Measurements from ENCODE around the gene GLIS1. TPM values are rescaled to one million over a fixed set of nuclear protein-coding genes. Genes with fewer than 3 reads are reported as not detected.

Gene GLIS1
- total RNA-seq, 2 donors from 2014 or later: not detected

DNA sequence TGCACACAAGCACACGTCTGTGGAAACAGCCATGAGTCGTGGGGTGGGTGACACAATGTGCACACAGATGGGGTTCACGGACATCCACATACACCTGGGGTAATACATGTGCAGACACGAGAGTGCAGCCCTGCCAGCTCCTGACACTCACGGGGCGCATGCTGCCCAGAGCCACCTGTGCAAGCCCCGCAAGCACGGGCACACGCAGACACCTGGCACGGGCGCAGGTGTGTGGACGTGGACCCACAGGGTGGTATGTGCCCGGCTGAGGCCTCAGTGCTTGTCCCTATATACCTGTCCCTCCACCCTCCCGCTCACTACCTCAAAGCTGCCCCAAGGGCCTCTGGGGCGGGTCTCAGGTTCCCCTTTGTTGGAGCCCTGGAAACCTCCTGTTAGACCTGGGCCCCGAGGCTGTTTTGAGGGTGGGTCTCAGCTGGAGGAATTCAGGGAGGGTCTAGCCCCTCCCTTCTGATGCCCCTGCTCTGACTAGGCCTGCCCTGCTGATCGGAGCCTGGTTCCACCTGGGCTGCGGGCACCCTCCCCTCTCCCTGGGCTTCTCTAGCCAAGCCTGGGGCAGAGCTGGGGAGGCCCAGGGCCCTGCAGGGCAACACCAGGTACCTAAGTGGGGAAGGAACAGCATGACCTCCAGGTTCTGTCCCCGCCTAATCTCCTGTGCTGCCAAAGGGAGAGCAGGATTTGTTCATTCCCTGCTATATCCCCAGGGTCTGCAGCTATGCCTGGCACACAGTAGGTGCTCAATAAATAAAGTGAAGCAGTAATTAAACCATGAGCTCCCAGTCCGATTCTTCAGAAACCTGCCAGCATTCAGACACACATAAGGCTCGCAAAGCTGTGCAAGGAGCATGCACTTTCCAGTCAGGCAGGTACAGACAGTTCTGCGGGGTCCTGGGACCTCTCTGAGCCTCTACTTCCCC lies 230.6 kb downstream of the GLIS1 start:
- Mint-ChIP-seq H3K9me3 (no peaks in the 10 kb centered on the region), H3K4me1 (ENCODE audit: low read depth in 2 of 2) (peaks cover 0 to 3% of the 10 kb centered on the region in 2 donors), H3K27me3 (no peaks in the 10 kb centered on the region), H3K4me3 (no peak overlapping the region), H3K27ac (no peak overlapping the region), H3K36me3 (no peaks in the 10 kb centered on the region)
- no peak for ATAC-seq
- DNase-seq (ENCODE audit: low spot score): no peak

- Mint-ChIP-seq H3K27me3 (no peaks in the 10 kb centered on the region), H3K4me1 (ENCODE audit: low read depth in 2 of 2) (peaks cover 0 to 3% of the 10 kb centered on the region in 2 donors), H3K36me3 (no peaks in the 10 kb centered on the region), H3K9me3 (no peaks in the 10 kb centered on the region), H3K4me3 (no peak overlapping the region), H3K27ac (no peak overlapping the region)
- ATAC-seq: no peak
- no peak for DNase-seq (ENCODE audit: low spot score)
Observed at GRCh38 chr1:53507116-53507820, 231.7 kb downstream of the GLIS1 start.

- DNase-seq (ENCODE audit: low spot score): no peak
- Mint-ChIP-seq H3K27me3 (no peaks in the 10 kb centered on the region), H3K4me3 (no peak overlapping the region), H3K9me3 (no peaks in the 10 kb centered on the region), H3K4me1 (ENCODE audit: low read depth in 2 of 2) (peaks cover 0 to 3% of the 10 kb centered on the region in 2 donors), H3K27ac (no peak overlapping the region), H3K36me3 (no peaks in the 10 kb centered on the region)
- no peak for ATAC-seq
Observed at GRCh38 chr1:53506355-53507050, 232.5 kb downstream of the GLIS1 start.

DNA sequence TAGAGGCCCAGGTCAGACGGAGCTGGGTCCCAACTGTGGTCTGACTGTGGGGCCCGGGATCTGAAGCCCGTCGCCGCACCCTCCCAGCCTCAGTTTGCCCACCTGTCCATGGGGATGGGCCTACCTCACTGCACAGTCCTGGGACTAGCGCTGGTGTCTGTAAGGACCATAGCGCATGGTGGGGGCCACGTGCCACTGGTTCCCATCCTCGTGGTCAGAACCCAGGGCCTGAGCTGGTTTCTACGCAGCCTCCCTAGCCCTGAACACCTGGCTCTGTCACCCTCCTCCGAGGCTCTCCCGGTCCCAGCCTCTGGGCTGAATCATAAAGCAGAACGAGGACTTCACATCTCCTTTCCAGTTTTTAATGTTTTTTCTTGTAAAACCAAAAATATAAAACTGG lies 233.1 kb downstream of the GLIS1 start:
- peaks cover 0 to 3% of the 10 kb centered on the region in 2 donors for H3K4me1 Mint-ChIP-seq (ENCODE audit: low read depth in 2 of 2)
- no peak overlapping the region for H3K27ac Mint-ChIP-seq
- H3K36me3 Mint-ChIP-seq: no peaks in the 10 kb centered on the region
- DNase-seq (ENCODE audit: low spot score) (no peak), ATAC-seq (no peak)
- H3K9me3 Mint-ChIP-seq: no peaks in the 10 kb centered on the region
- no peak overlapping the region for H3K4me3 Mint-ChIP-seq
- no peaks in the 10 kb centered on the region for H3K27me3 Mint-ChIP-seq

- ATAC-seq (no peak), DNase-seq (ENCODE audit: low spot score) (no peak)
- Mint-ChIP-seq H3K27me3 (no peaks in the 10 kb centered on the region), H3K9me3 (no peaks in the 10 kb centered on the region), H3K27ac (no peak overlapping the region), H3K4me1 (ENCODE audit: low read depth in 2 of 2) (peaks cover 0 to 3% of the 10 kb centered on the region in 2 donors), H3K36me3 (no peaks in the 10 kb centered on the region), H3K4me3 (no peak overlapping the region)
Observed at GRCh38 chr1:53505401-53505800, 233.6 kb downstream of the GLIS1 start.

DNA sequence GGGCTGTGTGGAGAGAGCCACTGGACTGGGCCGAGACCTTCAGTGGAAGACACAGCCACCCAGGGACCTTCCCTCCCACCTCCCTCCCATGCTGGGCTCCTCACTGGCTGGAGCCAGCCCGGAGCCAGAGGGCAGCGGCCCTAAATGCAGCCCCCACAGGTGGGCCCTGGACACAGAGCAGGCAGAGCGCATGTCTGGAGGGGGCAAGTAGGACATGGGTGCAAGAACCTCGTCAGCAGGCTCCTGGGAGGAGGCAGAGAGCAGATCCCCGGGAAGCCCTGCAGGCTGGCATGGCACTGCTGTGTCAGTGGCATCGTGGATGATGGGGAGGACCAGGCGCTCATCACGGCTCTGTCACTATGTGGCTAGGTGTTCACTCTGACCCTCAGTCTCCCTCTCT lies 234.1 kb downstream of the GLIS1 start:
- Mint-ChIP-seq H3K36me3 (no peaks in the 10 kb centered on the region), H3K4me3 (no peak overlapping the region), H3K27me3 (no peaks in the 10 kb centered on the region), H3K9me3 (no peaks in the 10 kb centered on the region), H3K4me1 (ENCODE audit: low read depth in 2 of 2) (peaks cover 0 to 3% of the 10 kb centered on the region in 2 donors), H3K27ac (no peak overlapping the region)
- no peak for ATAC-seq
- no peak for DNase-seq (ENCODE audit: low spot score)

GRCh38 chr1:53503433-53504217 lies 235.3 kb downstream of the GLIS1 start:
- DNase-seq (ENCODE audit: low spot score) (no peak), ATAC-seq (no peak)
- peaks cover 0 to 5% of the 10 kb centered on the region in 2 donors for H3K27me3 Mint-ChIP-seq
- H3K36me3 Mint-ChIP-seq: no peaks in the 10 kb centered on the region
- H3K4me1 Mint-ChIP-seq (ENCODE audit: low read depth in 2 of 2): peaks cover 7 to 8% of the 10 kb centered on the region in 2 donors
- H3K9me3 Mint-ChIP-seq: no peaks in the 10 kb centered on the region
- no peak overlapping the region for H3K27ac Mint-ChIP-seq
- H3K4me3 Mint-ChIP-seq: no peak overlapping the region

GRCh38 chr1:53502641-53503432 lies 236.1 kb downstream of the GLIS1 start:
- ATAC-seq: no peak
- Mint-ChIP-seq H3K4me3 (no peak overlapping the region), H3K4me1 (ENCODE audit: low read depth in 2 of 2) (peaks cover 8% of the 10 kb centered on the region in 2 donors), H3K27ac (no peak overlapping the region), H3K36me3 (no peaks in the 10 kb centered on the region), H3K27me3 (peaks cover 0 to 5% of the 10 kb centered on the region in 2 donors), H3K9me3 (no peaks in the 10 kb centered on the region)
- no peak for DNase-seq (ENCODE audit: low spot score)

DNA sequence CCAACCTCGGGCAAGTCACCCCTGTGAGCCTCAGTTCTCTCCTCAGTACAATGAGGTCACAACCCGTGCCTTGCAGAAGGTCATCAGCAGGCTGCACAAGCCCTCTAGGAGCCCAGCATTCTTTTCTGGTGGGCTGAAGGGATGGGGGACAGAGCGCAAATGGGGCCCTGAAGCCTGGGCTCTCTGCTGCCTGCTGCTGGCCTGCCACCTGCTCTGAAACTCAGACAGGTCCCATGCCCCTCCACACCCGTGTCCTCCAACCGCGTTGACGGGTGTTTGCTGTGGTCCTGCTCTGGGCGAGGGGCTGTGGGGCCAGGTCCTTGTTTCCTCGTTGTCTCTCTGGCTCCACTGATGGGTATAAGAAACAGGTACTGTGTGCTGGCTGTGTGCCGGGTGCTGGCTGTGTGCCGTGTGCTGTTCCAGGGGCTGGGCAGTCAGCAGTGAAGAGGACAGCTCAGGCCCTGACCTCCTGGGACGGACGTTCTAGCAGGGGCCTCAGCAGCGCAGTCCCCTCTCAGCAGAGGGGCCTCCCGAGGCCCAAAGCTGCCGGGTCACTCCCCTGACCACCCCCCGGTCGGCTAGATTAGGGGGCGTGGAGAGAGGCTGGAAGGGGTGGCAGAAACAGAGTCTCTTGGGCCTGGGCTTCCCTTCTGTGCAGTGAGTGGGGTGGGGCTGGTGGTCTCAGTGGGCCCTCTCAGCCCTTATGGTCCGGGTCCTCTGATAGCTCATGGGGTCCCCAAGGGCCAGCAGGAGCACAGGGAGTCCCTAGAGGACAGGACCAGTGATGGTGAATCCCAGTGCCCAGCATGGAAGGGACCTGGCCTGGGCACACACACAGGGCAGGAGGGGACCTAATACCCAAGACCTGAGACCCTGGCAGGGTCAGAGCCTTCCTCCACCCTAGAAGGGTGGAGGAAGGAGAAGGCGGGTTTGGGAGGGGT lies 237.6 kb downstream of the GLIS1 start:
- no peak overlapping the region for H3K27ac Mint-ChIP-seq
- no peak overlapping the region for H3K4me3 Mint-ChIP-seq
- ATAC-seq (no peak), DNase-seq (ENCODE audit: low spot score) (no peak)
- peaks cover 8% of the 10 kb centered on the region in 2 donors for H3K4me1 Mint-ChIP-seq (ENCODE audit: low read depth in 2 of 2)
- no peaks in the 10 kb centered on the region for H3K36me3 Mint-ChIP-seq
- peaks cover 0 to 5% of the 10 kb centered on the region in 2 donors for H3K27me3 Mint-ChIP-seq
- H3K9me3 Mint-ChIP-seq: no peaks in the 10 kb centered on the region

GRCh38 chr1:53500204-53501064 lies 238.5 kb downstream of the GLIS1 start:
- DNase-seq (ENCODE audit: low spot score) (no peak), ATAC-seq (no peak)
- H3K4me1 Mint-ChIP-seq (ENCODE audit: low read depth in 2 of 2): peaks cover 8% of the 10 kb centered on the region in 2 donors
- peaks cover 0 to 5% of the 10 kb centered on the region in 2 donors for H3K27me3 Mint-ChIP-seq
- no peaks in the 10 kb centered on the region for H3K36me3 Mint-ChIP-seq
- H3K27ac Mint-ChIP-seq: no peak overlapping the region
- no peaks in the 10 kb centered on the region for H3K9me3 Mint-ChIP-seq
- H3K4me3 Mint-ChIP-seq: no peak overlapping the region

Data from natural killer cell treated with Interleukin-12 subunit alpha and Interleukin-12 subunit beta and Interleukin-15 and Interleukin-18, amount 100 ng/mL, for 72 hours (primary cell).